ENCODE measurements around the gene ZDHHC20.

ZDHHC20 gene

DNA sequence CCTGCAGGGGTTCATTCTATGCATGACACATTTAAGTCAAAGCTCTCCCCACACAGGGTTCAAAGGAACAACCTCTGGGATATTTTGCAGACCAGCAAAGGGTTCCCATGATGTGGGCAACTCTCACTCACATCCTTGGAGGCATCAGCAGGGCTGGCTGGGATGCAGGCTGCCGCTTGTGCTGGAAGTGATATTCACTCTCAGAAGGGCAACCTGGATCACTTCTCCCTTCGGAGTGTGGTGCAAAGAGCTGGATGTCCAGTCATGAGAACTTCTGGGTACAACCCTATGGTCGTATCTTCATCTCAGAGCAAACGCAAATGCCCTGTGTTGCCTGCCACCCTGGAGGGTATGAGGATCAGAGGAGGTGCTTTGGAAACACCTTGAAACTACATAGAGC lies 98.6 kb downstream of the ZDHHC20 start:
- DNase-seq, result no peak

DNA sequence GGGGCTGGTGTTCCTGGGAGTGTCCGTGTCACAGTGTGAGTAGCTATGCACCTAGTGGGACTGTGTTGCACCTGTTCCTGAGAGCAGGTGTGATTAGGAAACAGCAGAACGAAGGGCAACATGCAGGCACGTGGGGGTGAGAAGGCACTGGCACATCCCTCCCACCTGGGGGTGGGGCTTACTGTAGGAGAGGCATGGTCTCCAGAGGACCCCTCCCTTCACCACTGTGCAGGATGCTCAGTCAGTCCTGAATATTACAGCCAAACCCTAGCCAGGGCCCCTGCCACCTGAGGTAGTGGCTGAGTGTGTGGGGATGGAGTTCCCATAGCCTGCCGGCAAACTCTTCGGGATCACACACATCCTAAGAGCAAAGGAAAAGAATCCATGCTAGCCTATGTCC lies 99.2 kb downstream of the ZDHHC20 start:
- DNase-seq, result no peak

DNA sequence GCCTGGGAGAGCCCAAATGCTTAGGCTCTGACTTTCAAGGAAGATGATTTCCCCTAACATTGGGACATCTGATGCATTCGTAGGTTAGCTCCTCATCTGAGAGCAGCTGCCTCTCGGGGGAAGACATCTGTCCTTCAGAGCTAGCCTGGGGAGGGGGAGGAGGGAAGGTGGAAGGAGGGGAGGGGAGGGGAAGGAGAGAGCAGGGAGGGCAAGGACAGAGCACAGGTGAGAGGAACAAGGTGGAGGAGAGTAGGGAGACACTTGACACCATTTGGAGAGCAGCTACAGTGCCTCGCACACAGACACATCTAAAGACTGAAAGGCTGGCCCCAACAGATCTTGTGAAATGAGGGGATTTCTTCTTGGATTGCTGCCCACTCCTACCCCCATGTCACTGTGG lies 103.8 kb downstream of the ZDHHC20 start:
- peak in 1 of 2 experiments; percentile 59 for DNase-seq

DNA sequence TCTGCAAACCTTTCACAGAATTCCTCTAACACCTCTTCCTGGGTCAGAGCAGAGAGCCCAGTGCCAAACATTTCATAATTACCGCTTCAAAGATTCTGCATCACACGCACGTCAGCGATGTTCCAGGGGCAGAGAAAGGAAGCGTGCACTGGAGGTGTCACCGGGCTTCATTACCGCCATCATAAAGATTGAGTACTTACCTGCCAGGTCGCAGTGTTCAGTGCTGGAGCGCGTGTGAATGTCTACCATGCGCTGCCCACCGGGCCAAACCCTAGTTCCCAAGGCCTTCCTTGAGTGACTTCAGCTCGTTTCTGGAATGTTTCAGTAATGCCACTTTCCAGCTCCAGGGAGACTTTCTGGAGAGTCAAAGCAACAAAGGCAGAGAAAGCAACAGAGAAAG lies 104.4 kb downstream of the ZDHHC20 start:
- DNase-seq, result no peak

DNA sequence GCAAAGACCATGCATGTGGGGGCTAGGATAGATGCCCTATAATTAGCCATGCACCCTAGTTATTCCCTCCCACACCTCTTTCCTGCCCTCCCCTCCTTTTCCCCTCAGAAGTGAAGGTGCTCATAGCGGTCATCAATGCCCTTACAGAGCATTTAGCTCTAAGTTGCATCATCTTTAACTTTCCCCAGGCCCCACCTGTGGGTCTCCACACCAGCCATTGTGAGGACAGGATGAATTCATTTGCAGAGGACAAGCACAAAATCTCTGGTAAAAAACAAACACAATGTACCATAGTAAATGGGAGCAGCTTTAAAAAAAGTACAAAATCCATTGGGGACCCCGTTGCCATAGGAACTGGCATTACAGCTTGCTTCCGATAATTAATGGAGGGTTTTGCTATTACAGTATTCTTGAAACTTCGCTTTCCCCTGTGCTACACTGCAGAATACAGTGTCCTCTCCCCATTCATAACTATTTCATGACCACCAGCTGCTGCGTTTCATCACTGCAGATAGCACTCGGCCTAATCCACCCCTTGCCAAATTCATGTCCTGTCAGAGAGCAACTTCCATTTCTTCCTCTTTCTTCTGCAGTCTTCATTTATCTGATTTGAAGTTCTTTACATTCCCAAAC lies 110.5 kb downstream of the ZDHHC20 start:
- no peak for DNase-seq

DNA sequence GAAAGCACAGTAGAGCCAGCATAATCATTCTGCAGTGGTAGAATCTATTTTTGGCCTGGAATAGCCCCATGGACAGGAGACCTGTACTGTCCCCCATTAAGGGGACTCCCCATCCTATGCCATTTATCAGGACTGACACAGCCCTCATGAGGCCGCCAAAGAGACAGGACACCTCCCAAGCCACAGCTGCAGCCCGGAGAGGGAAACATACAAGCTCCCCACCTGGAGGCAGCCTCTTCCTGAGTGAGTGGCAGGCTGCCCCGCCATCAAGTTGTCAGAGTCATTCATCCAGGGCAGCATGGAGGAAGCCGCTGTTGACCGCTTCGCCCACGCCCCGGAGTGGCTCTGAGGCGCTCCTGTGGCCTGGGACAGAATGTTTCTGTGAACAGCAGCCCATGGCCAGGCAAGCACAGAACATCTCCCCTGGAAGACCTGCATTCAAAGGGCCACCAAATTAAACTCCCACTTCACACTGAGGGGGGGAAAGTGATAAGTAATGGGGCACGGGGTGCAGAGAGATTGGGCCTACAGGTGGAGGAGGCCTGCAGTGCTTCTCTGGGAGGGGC lies 111.3 kb downstream of the ZDHHC20 start:
- no peak for DNase-seq

DNA sequence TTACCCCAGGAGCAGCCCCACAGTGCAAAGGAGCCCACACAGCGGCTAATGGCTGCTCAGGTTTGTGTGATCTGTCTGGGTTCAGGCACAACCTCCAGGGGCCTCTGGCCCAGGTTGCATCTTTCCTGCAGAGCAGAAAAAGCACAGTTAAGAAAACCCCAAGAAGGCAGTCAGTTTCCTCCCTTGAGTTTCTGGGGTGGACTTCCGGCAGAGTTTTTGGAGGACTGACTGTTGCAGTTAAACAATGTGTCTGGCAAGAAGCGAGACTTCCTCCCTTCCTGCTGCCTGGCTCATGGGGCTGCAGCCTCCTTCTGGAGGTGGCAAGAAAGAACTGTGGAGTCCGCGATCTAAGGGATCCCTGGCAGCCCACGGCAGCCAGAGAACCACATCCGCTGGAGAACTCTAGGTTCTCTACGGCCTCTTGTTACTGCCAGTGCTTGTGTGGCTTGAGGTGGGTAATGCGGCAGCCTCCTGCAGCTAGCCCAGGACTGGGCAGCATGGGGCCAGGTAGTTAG lies 114.4 kb downstream of the ZDHHC20 start:
- no peak for DNase-seq

DNA sequence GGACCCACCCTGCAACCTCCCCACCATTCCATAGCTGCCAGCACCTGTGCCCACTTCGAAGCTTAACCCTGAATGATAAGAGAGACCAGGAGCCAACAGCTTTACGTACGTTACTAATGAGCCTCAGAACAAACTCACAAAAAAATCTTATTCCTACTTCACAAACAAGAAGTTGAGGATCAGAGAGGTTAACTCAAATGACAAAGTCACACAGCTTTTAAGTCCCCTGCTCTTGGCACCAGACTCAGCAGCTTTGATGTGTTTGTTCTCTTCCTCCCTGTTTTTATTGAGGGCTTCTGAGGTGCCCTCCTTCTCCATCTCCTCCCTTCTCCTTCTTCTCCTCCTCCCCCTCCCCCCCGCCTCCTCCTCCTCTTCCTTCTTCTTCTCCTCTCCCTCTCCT lies 115.4 kb downstream of the ZDHHC20 start:
- no peak for DNase-seq

DNA sequence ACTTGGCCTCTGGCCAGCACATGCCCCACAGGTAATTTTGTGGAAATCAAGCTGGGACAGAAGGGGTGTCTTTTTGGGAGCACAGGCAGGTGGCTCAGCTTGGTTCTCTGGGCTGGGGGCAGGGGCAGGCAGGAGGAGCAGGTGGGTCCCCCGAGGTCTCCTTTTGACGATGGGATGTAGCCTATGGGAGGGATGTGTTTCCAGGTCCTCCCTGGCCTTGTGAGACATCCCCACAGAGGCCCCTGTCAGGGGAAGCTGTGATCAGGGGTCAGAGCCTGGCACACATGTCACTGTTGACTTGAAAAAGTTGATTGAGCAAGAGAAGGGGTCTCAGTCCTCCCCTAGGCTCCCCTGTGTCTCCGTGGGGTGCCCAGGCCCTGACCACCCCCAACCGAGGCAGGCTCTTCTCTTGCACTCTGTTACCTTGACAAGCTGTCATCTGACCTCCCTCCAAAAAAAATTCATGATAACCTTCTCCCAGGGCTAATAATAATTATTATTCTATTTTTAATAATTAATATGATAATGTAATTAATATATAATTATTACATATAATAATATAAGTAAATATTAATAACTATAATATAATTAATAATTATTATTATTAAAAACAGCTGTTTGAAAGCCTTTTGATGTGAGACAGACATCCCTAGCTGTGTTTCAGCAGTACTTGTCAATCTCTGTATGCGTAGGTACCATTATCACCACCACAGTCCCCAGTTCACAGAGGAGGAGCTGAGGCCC lies 116.2 kb downstream of the ZDHHC20 start:
- no peak for DNase-seq

DNA sequence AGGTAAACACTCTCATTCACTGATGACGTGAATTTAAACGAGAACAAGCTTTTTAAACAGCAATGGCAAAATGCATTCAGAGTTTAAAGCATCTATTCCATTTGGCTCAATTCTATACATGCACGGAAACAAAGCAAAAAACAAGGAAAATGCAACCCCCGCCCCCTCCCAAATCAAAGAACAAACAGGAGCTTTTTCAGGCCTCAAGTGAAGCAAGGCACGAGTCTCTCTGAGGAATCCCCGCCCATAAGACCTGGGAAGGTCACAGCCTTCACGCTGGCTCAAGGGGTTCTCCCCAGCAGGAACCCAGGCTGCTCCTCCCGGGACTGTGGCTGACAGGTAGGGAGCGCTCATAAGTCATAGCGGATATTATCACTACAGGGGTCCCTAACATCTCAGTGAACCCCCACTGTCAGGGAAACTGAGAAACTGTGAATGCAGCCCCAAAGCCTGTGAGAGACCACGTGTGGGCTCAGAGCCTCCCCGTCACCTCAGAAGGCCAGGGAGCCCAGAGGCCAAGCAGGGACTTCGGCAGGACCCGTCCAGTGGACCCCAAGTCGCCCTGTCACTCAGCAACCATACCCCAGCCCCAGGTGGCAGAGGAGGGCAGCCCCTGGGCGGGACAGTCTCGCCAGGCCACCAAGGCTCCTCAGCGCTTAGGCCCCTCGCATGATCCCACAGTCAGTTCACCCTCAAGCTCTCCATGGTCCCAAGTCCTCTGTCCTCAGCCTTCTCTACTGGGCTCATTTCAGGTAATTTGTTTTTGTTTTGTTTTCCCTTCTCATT lies 117.3 kb downstream of the ZDHHC20 start:
- DNase-seq, result no peak

DNA sequence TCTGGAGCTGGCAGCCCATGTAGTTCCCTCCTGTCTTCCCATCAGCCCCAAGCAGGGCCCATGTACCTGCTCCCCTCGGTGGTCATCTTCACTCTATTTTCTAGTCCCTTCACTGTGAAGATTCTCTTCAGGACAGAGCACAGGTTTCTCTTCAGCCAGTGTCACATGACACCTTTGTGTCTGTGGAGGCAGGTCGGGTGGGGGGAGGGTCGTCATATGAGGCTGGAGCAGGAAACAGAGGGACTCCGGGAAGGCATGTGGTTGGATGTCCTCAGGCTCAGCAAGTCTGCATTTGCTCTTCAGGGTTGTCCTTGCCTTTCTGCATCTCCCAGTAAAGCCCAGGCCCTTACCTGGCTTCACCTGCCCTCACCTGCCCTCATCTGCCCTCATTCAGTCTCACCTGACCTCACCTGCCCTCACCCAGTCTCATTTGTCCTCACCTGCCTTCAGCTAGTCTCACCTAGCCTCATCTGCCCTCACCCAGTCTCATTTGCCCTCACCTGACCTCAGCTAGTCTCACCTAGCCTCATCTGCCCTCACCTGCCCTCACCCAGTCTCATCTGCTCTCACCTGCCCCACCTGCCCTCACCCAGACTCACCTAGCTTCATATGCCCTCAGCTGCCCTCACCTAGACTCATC lies 120.3 kb downstream of the ZDHHC20 start:
- DNase-seq, result no peak

DNA sequence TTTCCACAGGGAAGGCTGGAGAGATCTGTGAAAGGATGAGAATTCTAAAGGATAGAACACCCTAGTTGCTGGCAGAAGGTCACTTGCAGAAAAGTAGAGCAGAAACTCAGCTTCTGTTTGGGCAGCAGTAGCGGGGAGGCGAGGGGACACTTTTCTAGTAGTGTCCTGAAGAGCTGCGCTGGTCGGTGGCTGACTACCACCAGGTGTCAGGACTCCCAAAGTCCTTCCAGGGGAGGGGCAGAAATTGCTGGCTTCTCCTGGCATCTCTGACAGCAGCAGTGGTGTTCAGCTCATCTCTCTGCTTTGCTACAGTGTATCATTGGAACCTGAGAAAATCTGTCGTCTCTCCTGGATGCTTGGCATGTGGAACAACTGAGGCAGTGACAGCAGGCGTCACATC lies 120.9 kb downstream of the ZDHHC20 start:
- peak in 1 of 2 experiments; percentile 6 for DNase-seq

DNA sequence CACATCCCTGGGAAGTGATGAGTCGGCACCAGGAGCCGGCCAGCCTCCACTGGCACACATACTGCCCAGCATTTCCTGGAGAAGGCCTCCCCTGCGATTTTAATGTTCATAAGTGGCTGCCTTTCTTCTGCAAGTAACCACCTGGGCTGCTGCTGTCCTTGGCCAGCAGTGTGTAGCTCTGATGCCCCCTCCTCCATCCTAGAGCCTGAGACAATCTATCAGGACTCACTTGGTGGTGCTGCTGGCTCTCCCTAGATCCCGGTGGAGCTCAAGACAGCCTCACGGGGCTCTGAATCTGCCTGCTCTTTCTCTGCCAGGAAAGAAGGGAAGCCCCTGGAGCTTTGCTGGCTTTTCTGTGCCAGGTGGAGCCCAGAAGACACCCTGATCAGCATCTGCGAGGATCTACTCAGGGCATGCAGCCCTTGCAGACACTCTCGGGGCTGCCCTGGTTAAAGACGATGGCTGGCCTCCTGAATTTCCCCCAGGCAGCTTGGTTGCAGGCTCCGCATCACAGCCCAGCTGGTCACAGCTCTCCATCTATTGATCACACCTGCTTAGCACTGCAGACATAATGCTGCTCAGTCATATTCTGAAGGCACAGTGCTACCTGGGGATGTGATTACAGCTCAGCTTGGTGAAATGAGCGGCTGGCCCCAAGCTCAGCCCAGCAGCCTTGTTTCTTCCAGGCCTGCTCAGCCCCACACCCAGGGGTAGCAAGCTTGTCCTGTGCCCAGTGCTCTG lies 122.3 kb downstream of the ZDHHC20 start:
- no peak for DNase-seq

DNA sequence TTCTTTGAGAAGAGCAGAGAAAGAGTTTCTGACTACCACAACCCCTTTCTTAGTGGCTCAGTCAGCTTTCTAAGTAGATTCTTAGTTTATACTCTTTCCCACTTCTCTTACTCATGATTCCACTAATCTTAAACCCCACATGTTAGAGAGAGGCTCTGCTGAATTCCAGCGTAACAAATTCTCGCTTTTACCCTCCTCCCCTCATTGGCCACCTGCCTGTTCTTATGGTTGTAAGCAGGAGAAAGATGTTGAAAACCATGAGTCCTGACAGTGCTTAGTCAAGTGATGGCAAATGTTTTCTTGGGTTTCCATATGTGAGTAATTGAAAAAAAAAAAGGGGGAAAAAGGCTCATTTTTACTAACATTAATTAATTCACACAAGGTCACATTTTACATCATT lies 125.9 kb downstream of the ZDHHC20 start:
- DNase-seq, result no peak

DNA sequence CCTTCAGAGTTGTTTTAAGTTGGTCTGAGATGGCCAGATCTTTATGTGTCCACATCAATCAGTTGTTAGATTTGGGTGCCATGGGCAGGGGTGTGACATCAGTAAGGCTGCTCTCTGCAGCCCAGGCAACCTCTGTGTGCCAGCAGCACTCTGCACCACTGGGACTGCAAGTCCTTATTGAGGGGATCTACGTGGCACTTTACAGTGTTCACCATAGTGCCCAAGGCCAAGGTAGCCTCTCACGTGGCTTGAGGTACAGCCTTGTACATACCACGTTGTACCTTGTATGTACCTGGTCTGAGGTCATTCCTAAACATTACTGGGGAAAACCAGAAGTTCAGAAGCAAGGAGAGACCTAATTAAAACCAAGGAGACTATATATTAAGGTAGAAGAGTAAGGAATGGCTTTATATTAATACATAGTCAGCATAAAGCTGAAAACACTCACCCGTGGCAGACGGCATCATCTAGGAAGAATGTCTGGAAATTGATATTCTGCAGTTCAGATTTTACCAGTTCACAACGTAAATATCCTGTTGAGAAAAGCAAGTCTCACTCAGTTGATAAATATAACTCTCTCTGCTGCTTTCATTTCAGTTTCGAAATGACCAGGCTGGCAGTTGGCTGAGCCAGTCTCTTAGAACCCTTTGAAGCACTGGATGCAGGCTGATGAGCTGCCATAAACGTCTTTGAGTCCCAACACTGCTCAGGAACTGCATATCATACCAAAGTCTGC lies 128.8 kb downstream of the ZDHHC20 start:
- no peak for DNase-seq

DNA sequence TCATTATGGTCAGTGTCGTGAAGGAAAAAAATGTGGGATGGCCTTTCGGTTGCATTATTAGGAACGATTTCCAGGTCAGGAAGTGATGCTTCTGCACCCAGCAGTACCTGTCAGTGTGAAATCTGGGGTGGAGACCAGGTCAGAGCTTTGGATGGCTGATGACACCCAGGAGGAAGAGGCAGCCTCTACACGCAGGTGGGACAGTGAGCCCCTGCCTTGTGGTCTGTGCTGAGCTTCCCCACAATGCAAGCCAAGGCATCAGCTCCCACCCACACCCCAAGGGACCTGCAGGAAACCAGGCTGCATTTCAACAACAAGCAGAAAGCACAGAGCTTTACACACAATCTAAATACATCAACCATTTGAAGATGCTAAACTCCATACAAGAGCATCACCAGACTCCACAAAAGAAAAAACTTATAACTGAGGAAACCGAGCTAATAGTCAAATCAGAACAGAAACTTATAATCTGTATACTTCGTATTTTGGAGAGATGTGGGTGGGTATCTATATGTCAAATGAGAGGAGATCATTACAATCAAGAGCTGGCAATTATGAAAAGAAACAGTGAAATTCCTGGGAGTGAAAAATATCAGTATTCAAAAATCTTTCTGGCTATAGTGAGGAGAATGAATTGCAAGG lies 130.1 kb downstream of the ZDHHC20 start:
- DNase-seq, result no peak

DNA sequence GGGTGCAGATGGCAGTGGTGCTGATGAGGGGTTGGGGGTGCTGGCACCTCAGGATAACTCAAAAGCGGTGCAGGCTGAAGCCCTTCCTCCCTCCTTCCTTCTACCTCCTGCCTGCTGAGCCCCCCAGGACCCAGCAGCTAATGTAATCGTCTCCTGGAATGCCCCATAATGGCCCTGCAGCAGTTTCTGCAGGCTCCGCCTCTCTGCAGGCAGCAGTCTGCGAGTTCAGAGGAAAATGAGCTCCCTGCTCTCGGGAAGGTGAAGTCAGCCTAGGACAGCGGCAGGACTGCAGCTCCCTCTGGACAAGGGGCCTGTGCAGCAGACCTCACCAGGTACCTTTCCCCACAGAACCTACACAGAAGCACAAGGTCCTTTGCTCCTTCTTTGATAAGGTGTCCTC lies 130.9 kb downstream of the ZDHHC20 start:
- DNase-seq, result no peak

DNA sequence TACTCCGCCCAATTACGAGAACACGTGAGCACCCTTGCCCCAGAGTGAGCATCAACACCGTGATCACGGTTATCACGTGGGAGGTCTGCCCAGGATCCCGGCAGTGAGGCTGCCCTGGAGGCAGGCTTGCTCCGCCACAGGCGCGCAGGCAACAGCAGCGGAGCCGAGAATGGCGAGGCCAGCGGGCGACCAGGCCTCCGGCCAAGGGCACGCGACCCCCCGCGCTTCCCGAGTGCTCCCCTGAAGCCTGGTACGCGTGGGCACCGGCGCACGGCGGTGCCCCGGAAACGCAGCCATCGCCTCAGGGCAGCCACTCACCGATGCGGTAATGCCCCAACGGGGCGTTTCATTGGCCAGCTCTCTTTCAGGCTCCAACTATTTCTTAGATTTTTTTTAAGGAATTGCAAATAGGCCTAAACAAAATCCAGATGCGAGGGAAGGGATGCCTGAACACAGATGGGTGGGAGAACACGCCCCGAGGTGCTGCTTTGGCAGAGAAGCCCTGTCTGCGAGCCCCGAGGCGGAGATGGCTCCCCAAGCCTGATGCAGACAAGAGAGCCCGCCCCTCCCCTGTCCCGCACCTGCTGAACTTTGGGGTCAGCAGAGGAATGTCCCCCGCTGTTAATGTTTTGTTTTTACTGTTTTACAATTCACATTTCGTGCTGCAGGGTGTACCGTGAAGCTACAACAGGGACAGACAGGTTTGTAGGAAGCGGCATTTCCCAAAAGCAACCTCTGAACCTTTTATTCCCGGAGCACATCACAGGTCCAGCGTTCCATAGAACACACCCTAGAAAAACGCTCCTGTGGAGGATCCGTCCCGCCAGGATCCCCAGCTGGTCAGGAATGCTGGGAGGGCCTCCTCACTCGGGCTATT lies 132.7 kb downstream of the ZDHHC20 start:
- DNase-seq, result peak in 1 of 2 experiments; percentile 47

DNA sequence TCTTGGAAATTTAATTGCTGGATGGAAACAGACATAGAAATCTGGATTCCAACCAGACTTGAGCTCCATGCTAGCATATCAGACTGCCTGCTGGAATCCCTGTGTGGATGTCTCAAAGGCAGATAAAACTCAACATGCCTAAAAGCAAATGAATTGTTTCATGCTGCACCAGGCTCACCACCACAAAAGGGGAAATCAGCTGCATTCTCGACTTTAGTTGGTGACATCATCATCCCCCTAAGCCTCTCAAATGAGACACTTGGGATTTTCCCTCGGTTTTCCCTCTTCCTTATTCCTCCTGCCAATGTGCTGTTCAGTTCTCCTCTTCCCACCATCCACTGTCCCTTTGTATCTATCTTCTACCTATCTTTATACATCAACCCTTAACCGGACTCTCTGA lies 134.3 kb downstream of the ZDHHC20 start:
- no peak for DNase-seq

DNA sequence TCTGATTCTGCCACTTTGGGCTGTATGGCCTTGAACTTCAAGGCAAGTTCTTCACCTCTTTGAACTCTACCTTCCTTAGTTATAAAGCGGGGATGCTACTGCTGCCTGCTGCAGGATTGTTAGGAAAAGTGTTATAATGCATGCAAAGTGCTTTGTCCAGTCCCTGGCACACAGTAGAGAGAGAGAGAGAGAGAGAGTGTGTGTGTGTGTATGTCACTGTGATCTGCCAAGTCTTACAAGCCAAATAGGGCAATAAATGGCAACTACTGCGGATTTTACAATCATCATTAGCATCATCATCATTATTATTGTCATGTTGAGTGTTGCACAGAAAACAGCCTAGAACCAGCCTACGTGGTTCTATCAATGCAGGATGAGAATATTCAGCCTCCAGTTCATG lies 136.1 kb downstream of the ZDHHC20 start:
- no peak for DNase-seq

All from NCI-H524 (cell line).